ENCODE data around the gene SEC22A.

GRCh38 chr3:123277106-123277505 is 75.4 kb downstream of the SEC22A start:
- TF ChIP-seq NRF1 (IDR thresholded peaks at IDR 0.05; ENCODE audit: low read depth, low read length) (no peak), CTCF (IDR thresholded peaks at IDR 0.05) (no peak), POLR2AphosphoS5 (IDR thresholded peaks at IDR 0.05; ENCODE audit: low read depth, low read length) (no peak)

All from SK-N-SH (cell line).